GM12874 (cell line): ENCODE data around the gene DYNLT1.

Experiments
- TF ChIP-seq, protein P1 (sequence below): IDR thresholded peaks from 2 replicates; pipeline ENCODE4 v1.5.1; 2011; ENCODE audit warnings: low read depth, mild to moderate bottlenecking, control low read depth, low read length, moderate library complexity; ENCODE audit not compliant: insufficient read depth

Gene DYNLT1

DNA sequence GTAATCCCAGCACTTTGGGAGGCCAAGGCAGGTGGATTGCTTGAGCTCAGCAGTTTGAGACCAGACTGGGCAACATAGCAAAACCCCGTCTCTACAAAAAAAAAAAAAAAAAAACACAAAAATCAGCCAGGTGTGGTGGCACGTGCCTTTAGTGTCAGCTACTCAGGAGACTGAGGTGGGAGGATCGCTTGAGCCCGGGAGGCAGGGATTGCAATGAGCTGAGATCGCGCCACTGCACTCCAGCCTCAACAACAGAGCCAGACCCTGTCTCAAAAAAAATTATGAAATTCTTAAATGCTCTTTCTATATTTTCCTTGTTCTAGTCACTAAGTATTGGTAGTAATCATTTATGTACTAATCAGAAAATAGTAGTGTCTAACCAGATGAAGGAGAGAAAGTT lies 35.9 kb upstream of the DYNLT1 start:
- TF ChIP-seq, protein P1, sequence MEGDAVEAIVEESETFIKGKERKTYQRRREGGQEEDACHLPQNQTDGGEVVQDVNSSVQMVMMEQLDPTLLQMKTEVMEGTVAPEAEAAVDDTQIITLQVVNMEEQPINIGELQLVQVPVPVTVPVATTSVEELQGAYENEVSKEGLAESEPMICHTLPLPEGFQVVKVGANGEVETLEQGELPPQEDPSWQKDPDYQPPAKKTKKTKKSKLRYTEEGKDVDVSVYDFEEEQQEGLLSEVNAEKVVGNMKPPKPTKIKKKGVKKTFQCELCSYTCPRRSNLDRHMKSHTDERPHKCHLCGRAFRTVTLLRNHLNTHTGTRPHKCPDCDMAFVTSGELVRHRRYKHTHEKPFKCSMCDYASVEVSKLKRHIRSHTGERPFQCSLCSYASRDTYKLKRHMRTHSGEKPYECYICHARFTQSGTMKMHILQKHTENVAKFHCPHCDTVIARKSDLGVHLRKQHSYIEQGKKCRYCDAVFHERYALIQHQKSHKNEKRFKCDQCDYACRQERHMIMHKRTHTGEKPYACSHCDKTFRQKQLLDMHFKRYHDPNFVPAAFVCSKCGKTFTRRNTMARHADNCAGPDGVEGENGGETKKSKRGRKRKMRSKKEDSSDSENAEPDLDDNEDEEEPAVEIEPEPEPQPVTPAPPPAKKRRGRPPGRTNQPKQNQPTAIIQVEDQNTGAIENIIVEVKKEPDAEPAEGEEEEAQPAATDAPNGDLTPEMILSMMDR: no peak

DNA sequence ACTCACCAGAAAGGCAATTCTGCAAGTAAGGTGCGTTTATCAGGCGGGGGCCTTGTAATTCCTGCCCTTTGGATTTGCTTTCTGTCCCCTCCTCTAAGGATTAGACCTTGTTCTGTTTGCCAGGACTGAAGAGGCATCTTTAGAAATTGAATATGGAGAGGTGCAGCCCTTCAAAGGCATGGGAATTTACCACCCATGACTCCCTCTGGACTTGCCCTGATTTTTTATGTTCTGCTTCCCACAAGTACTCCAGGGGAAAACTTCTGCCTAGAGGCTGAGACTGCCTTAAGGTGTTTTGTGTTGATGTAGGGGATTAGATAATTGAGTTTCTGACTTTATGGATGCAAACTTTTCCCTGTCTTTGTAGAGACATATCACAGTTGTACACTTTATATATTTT lies 35.5 kb upstream of the DYNLT1 start:
- TF ChIP-seq, protein P1: no peak

DNA sequence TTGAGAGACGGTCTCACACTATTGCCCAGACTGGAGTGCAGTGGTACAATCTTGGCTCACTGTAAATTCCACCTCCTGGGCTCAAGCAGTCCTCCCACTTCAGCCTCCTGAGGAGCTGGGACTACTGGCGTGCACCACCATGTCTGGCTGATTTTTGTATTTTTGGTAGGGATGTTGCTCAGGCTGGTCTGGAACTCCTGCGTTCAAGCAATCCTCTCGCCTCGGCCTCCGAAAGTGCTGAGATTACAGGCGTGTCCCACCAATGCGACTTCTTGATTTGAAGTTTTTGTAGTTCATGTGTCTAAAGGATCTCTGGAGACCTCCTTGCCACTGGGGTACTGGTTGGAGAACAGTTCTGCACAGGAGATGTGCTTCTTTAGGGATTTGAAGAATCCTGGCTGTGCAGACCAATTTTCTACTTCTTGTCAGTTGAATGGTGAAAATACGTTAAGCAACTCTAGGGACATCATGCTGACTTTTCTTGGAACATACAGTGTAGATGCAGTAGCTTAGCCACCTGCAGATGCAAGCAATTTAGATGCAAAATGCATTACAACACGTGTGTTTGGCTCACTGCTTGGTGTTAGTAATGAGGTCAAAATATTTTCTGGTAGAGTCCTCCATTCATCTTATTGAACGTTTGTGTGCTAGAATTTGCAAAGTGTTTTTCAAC lies 33.5 kb upstream of the DYNLT1 start:
- TF ChIP-seq, protein P1: no peak

DNA sequence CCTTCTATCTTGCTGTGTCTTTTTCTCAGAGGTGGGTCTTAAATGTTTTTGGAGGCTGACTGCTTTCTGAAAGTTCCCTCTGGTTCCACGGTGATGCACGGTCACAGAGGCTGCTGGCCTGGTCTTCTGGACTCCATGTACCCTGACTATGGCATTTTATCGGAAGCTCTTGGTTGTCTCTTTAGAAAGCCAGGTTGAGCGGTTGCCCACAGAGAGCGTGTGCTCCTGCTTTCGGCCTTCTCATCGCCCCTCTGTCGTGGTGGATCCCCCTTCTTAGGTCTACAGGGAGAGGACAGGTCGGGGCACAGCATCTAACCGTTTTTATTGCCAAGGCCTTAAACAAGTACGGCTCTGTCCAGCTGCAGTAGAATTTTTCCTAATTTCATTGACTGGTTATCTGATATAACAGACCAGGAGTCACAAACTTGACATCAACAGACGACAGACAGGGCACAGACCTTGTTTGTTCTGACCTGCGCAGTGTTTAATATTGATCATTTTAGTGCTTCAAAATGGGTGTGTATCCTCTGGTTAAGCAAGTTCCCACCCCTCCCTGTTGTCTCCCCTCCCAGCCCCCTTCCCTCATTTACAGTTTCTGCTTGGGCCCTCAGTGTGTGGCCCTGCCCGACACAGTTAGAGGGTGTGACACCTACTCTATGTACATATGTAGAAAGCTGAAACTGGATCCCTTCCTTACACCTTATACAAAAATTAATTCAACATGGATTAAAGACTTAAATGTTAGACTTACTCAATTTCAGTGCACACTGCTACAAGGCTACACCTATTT lies 30.0 kb upstream of the DYNLT1 start:
- TF ChIP-seq, protein P1: no peak

DNA sequence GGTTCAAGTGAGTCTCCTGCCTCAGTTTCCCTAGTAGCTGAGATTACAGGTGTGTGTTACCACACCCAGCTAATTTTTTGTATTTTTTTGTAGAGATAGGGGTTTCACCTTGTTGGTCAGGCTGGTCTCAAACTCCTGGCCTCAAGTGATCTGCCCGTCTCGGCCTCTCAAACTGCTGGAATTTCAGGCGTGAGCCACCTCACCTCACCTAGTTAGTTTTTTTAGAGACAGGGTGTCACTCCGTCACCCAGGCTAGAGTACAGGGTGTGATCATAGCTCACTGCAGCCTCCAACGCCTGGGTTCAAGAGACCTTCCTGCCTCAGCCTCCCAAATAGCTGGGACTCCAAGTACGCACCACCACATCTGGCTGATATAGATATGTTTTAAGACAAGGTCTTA lies 28.2 kb upstream of the DYNLT1 start:
- TF ChIP-seq, protein P1: no peak

DNA sequence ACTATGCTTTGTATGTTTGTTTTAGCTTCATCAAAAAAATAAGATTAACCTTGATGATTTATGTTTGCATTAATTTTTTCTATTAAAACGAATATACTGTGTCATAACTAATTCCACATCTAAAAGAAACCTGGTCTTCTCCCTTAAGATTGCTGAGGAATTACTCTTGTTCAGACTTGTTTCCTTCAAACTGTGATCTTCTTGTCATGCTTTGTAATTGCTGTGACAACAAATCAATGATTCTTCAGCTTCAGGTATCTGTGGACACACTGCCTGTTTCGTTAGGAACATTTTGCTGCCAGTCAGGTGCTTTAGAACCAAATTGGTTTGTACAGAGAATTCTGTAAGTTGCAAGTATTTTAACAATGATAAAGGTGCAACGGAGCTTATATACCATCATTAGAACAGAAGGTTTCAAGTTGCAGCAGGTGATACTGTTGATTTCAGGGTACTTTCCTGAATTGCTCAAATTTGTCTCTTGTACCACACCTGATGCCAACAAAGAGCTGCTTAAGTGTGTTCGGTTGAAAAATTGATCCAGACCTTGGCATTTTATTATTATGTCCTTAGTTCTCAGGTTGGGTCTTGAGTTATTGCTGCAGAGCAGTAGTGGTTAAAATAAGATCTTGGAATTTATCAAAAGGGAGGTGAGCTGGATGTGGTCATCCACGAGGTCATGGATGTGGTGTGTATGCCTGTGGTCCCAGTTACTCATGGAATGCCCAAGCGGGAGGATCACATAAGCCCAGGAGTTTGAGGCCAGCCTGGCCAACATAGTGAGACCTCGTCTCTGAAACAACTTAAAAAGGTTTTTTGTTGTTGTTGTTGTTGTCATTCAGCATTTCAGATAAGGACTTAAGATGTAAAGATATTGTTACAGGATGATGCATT lies 24.8 kb upstream of the DYNLT1 start:
- TF ChIP-seq, protein P1: no peak

DNA sequence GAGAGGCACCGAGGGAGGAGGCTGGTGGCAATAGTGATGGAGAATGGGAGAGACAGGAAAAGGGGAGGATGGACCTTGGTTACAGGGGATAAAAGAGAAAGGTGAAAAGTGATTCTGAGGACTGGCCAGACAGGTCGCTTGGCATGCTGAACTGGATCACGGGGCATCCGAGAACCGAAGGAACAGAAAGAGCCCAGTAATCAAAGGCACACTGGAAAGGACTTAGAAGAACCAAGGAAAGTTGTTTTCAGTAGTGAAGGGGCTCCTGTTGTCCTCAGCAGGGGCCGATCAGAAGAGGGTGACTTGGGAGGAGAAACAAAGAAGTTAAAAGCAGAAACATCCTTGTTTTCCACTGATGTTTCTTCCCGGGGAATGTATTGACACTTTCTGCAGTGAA lies 24.2 kb upstream of the DYNLT1 start:
- TF ChIP-seq, protein P1: no peak
